GM23248 (cell line): ENCODE data around the gene KRTAP3-3. TPM values are rescaled to one million over a fixed set of nuclear protein-coding genes. Genes with fewer than 3 reads are reported as not detected.

Experiments
- DNase-seq: peaks from one replicate; pipeline ENCODE4 v3.0.0-alpha.2; 2015
- H2AFZ ChIP-seq: fragments of 200-600 bp; sonication (generic); 2 replicates; pipeline ENCODE4 v1.6.1; 2016; ENCODE audit warnings: antibody characterized with exemption
- H3F3A ChIP-seq: fragments of 200-600 bp; sonication (generic); 2 replicates; pipeline ENCODE4 v1.6.1; 2016; ENCODE audit warnings: mild to moderate bottlenecking, antibody characterized with exemption, mixed run types; ENCODE audit not compliant: insufficient read depth
- H3K27ac ChIP-seq: fragments of 200-600 bp; sonication (generic); 2 replicates; pipeline ENCODE4 v1.5.1; 2016; ENCODE audit warnings: mild to moderate bottlenecking
- H3K27me3 ChIP-seq: fragments of 200-600 bp; sonication (generic); replicated peaks from 2 replicates; pipeline ENCODE4 v1.6.1; 2016; ENCODE audit warnings: mild to moderate bottlenecking; ENCODE audit not compliant: insufficient read depth
- H3K36me3 ChIP-seq: fragments of 200-600 bp; sonication (generic); 2 replicates; pipeline ENCODE4 v1.6.1; 2016; ENCODE audit warnings: low read depth, mild to moderate bottlenecking
- H3K4me1 ChIP-seq: fragments of 200-600 bp; sonication (generic); 2 replicates; pipeline ENCODE4 v1.6.1; 2016; ENCODE audit warnings: mild to moderate bottlenecking; ENCODE audit not compliant: insufficient read depth
- H3K4me2 ChIP-seq: fragments of 200-600 bp; sonication (generic); one replicate; pipeline ENCODE4 v1.6.1; 2016; ENCODE audit warnings: mild to moderate bottlenecking; ENCODE audit not compliant: unreplicated experiment
- H3K4me3 ChIP-seq: fragments of 200-600 bp; sonication (generic); 2 replicates; pipeline ENCODE4 v1.5.1; 2016; ENCODE audit warnings: mild to moderate bottlenecking
- H3K79me2 ChIP-seq: fragments of 200-600 bp; sonication (generic); 2 replicates; pipeline ENCODE4 v1.6.1; 2016; ENCODE audit warnings: mild to moderate bottlenecking; ENCODE audit not compliant: insufficient read depth
- H3K9ac ChIP-seq: fragments of 200-600 bp; sonication (generic); 2 replicates; pipeline ENCODE4 v1.6.1; 2016; ENCODE audit warnings: mild to moderate bottlenecking
- H3K9me2 ChIP-seq: fragments of 200-600 bp; sonication (generic); 2 replicates; pipeline ENCODE4 v1.6.1; 2016; ENCODE audit warnings: mixed run types, mild to moderate bottlenecking, moderate library complexity; ENCODE audit not compliant: insufficient read depth
- H3K9me3 ChIP-seq: fragments of 200-600 bp; sonication (generic); one replicate; pipeline ENCODE4 v1.6.1; 2017; ENCODE audit warnings: low read depth
- H4K20me1 ChIP-seq: fragments of 200-600 bp; sonication (generic); 2 replicates; pipeline ENCODE4 v1.6.0; 2016; ENCODE audit not compliant: insufficient read depth
- EZH2 ChIP-seq: fragments of 200-600 bp; sonication (generic); IDR thresholded peaks from 2 replicates; pipeline ENCODE4 v1.6.1; 2018; ENCODE audit warnings: antibody characterized with exemption, mild to moderate bottlenecking; ENCODE audit not compliant: insufficient read depth, poor library complexity, severe bottlenecking
- EZH2phosphoT487 ChIP-seq: fragments of 200-600 bp; sonication (generic); IDR thresholded peaks from 2 replicates; pipeline ENCODE4 v1.6.1; 2018; ENCODE audit warnings: antibody characterized with exemption, moderate library complexity, mild to moderate bottlenecking, low read depth; ENCODE audit not compliant: insufficient read depth
- WGBS, 2 experiments: methylation state at CpG; one replicate each; pipeline ENCODE4 v1.1.6; 2015 to 2017; ENCODE audit warnings: low lambda C conversion rate in 2 of 2, low coverage in 1 of 2; ENCODE audit errors: missing lambda C conversion rate in 2 of 2; 5-methylcytosine and 5-hydroxymethylcytosine counted together
- in situ Hi-C: fragments of 300-500 bp; cut with MboI; formaldehyde crosslinking; loops from 2 replicates; pipeline ENCODE4 v1.15.0; 2020
- polyA plus RNA-seq: library from polyadenylated mRNA; unstranded; fragments of >200 nt; fragmentation: Nextera tagmentation; extraction: Ambion mirVana; gene quantifications from 2 replicates; pipeline ENCODE4 v1.2.1, GENCODE V29; 2016
- total RNA-seq: library from RNA; depleted of rRNA; stranded (reverse); fragments of >200 nt; shearing (Covaris generic); gene quantifications from 2 replicates; pipeline ENCODE4 v1.2.3, GENCODE V29; 2014

Gene KRTAP3-3
- total and polyA plus RNA-seq, 2 experiments from 2014 or later: not detected

DNA sequence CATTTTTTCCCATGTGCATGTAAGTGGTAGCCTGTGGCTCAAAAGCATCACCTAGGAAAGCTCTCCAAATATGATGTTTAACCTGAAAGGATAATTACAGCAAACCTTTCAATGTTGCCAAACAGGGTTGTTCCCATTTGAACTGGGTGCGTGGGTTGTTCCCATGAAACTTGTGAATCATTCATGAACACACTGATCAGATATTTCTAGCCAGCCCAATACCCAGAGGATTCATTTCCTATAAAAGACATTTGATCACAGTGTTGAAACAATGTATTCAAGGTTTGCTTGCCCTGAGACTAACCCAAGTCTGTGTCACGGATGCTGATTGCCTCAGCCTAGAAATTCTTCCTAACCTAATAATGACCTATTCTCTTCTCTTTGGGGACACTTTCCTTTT, 40.1 kb downstream of the KRTAP3-3 start:
- peak overlapping the region; percentile 71 for H3K9ac ChIP-seq

DNA sequence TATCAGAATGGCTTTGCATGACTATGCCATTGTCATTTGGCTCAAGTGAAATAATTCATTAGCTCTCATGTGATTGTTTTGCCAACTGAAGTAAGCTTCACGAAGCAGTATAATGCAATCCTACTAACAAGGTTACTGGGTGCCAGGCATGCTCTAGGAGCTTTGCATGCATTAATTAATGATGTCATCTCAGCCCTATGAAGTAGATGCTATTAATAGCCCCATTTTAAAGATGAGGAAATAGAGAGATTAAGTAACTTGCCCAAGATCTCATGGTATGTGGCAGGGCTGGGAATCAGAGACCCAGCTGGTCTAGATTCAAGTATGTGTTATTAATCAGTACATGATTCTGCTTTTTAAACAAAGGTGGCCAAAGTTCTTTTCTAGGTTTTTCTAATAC, 41.3 kb downstream of the KRTAP3-3 start:
- peak; percentile 95 for DNase-seq
- Histone ChIP-seq H3K79me2 (no peaks in the 10 kb centered on the region), H3K36me3 (no peaks in the 10 kb centered on the region), H3K4me2 (peak overlapping the region; percentile 33), H3K27me3 (no peaks in the 10 kb centered on the region), H3F3A (peaks cover 55% of the 10 kb centered on the region), H3K9ac (peak overlapping the region; percentile 71), H4K20me1 (no peaks in the 10 kb centered on the region), H3K9me2 (no peaks in the 10 kb centered on the region), H3K4me3 (no peak overlapping the region), H2AFZ (no peak overlapping the region), H3K4me1 (peaks cover 62% of the 10 kb centered on the region), H3K9me3 (no peaks in the 10 kb centered on the region), H3K27ac (peak overlapping the region; percentile 97)
- in situ Hi-C loops: no loop called here
- TF ChIP-seq EZH2phosphoT487: no peak
- TF ChIP-seq EZH2: no peak
- WGBS, 2 experiments: 0% methylated on average over 1 of the region's 1 CpG

More for the DNA sequence above, 40.1 kb downstream of the KRTAP3-3 start:
- H3K79me2 ChIP-seq: no peaks in the 10 kb centered on the region
- in situ Hi-C loops: no loop called here
- H3K27ac ChIP-seq: peak overlapping the region; percentile 97
- no peaks in the 10 kb centered on the region for H3K9me3 ChIP-seq
- no peaks in the 10 kb centered on the region for H4K20me1 ChIP-seq
- H3F3A ChIP-seq: peaks cover 67% of the 10 kb centered on the region
- no peak overlapping the region for H3K4me3 ChIP-seq
- H3K9me2 ChIP-seq: no peaks in the 10 kb centered on the region
- peak; percentile 96 for DNase-seq
- TF ChIP-seq EZH2 (no peak), EZH2phosphoT487 (no peak)
- no peak overlapping the region for H2AFZ ChIP-seq
- H3K4me2 ChIP-seq: peak overlapping the region; percentile 53
- H3K27me3 ChIP-seq: no peaks in the 10 kb centered on the region
- H3K4me1 ChIP-seq: peaks cover 75% of the 10 kb centered on the region
- no peaks in the 10 kb centered on the region for H3K36me3 ChIP-seq
- WGBS, 2 experiments: 0 to 3% methylated on average over 2 of the region's 2 CpGs

DNA sequence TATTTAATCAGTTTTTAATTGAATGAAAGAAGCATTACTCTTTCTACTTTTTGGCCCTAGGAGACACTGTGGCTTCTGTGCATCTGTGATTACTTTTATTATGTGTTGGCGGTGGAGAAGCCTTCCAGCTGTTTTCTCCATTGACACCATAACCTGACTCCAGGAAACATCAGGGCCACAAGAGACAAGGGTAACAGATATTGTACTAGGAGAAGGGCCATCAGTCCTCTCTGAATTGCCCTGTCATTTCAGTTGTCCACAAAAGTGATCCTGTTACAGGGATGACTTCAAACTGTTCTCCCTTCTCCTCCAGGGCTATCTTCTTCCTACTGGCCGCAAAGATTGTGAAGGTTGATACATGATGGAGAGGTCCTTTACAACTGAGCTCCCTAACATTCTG, 41.8 kb downstream of the KRTAP3-3 start:
- no peaks in the 10 kb centered on the region for H3K9me3 ChIP-seq
- no peak overlapping the region for H3K4me3 ChIP-seq
- peaks cover 57% of the 10 kb centered on the region for H3K4me1 ChIP-seq
- no peaks in the 10 kb centered on the region for H3K9me2 ChIP-seq
- no peak for DNase-seq
- H3K79me2 ChIP-seq: no peaks in the 10 kb centered on the region
- 85% methylated on average over 2 of the region's 2 CpGs for WGBS, 2 experiments
- H3K27me3 ChIP-seq: no peaks in the 10 kb centered on the region
- in situ Hi-C loops: no loop called here
- no peaks in the 10 kb centered on the region for H4K20me1 ChIP-seq
- no peak overlapping the region for H2AFZ ChIP-seq
- peaks cover 50% of the 10 kb centered on the region for H3F3A ChIP-seq
- peak overlapping the region; percentile 4 for H3K4me2 ChIP-seq
- H3K36me3 ChIP-seq: no peaks in the 10 kb centered on the region
- TF ChIP-seq EZH2: no peak
- no peak for TF ChIP-seq EZH2phosphoT487
- peak overlapping the region; percentile 53 for H3K9ac ChIP-seq
- peak overlapping the region; percentile 97 for H3K27ac ChIP-seq

GRCh38 chr17:40951011-40951622, 42.8 kb downstream of the KRTAP3-3 start:
- TF ChIP-seq EZH2phosphoT487: no peak
- no peak for TF ChIP-seq EZH2
- Histone ChIP-seq H3K79me2 (no peaks in the 10 kb centered on the region), H3K4me2 (no peak overlapping the region), H3K4me3 (no peak overlapping the region), H4K20me1 (no peaks in the 10 kb centered on the region), H3K9me3 (no peaks in the 10 kb centered on the region), H3K4me1 (peaks cover 47% of the 10 kb centered on the region), H3K36me3 (no peaks in the 10 kb centered on the region), H3F3A (peaks cover 41% of the 10 kb centered on the region), H3K9me2 (no peaks in the 10 kb centered on the region), H2AFZ (no peak overlapping the region), H3K27me3 (no peaks in the 10 kb centered on the region), H3K9ac (no peak overlapping the region), H3K27ac (peak overlapping the region; percentile 97)
- in situ Hi-C loops: no loop called here
- 98% methylated on average over 2 of the region's 2 CpGs for WGBS, 2 experiments
- no peak for DNase-seq
